ENCODE results near the gene MRPS31. TPM values are rescaled to one million over a fixed set of nuclear protein-coding genes. Genes with fewer than 3 reads are reported as not detected.
"Not testable (repeated sequence)": the region's sequence is repeated elsewhere in the genome, so short reads cannot be mapped to it uniquely, and the experiment has no call there.

MRPS31 gene
- total and polyA plus RNA-seq, 8 donors, result 6.2 to 22.8 (median 8.8) TPM

DNA sequence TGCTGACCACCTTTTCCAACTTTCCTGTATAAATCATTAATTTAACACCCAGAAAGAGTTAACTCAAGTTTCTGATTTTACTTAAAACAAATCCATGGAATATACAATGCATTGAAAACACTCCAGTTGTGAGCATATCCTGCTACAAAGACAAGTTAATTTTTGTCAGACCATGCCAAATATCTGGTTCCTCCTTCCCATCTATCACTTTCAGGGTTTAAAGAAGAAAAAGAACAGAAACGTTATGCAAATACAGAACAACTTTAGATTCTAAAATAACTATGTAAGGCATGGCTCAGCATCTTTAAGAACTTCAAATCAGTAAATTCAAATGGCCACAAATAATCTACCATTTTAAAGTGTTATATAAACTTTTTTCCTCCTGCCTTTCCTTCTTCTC lies 14.9 kb downstream of the MRPS31 start:
- no peak for ATAC-seq
- no peak for DNase-seq
- FAIRE-seq, result no peak
- Histone ChIP-seq H3K9me3 (no peaks in the 10 kb centered on the region), H3K4me3 (no peak overlapping the region), H3K36me3 (peaks cover 0 to 4% (median 3%) of the 10 kb centered on the region in 3 donors), H3K27ac (no peak overlapping the region), H3K4me1 (no peaks in the 10 kb centered on the region), H3K27me3 (no peaks in the 10 kb centered on the region)
- 38 to 48% methylated on average over 1 of the region's 1 CpG for WGBS, 2 donors
- TF ChIP-seq, protein P1, sequence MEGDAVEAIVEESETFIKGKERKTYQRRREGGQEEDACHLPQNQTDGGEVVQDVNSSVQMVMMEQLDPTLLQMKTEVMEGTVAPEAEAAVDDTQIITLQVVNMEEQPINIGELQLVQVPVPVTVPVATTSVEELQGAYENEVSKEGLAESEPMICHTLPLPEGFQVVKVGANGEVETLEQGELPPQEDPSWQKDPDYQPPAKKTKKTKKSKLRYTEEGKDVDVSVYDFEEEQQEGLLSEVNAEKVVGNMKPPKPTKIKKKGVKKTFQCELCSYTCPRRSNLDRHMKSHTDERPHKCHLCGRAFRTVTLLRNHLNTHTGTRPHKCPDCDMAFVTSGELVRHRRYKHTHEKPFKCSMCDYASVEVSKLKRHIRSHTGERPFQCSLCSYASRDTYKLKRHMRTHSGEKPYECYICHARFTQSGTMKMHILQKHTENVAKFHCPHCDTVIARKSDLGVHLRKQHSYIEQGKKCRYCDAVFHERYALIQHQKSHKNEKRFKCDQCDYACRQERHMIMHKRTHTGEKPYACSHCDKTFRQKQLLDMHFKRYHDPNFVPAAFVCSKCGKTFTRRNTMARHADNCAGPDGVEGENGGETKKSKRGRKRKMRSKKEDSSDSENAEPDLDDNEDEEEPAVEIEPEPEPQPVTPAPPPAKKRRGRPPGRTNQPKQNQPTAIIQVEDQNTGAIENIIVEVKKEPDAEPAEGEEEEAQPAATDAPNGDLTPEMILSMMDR (IDR thresholded peaks at IDR 0.05), result no peak
- intact Hi-C loops (cut with DNase I), result no loop called here

DNA sequence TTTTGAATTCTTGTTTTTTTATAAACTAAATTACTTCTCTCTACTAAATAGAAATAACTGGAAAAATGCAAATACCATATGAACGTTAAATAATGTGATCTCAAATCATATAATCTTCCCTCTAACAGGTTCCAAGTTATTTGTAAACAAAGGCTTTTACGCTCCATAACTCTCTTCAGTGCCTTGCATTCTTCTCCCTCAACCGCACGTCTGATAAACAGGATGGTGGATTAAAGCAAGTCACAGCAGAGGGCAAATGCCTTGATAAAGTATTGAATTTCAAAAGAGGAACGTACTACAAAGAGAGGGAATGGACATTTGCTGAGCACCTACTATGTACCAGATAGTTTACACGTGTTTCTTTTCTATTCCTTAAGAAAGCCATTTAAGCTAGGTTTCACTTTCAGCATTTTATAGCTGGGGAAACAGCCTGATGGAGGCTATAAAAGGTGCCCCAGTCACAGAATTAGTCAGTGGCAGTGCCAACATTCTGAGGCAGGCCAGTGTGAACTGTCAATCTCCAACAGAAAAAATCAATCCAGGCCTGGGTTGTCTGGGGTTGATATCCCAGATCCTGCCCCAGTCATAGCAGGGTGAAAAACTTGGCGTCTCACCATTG lies 15.8 kb downstream of the MRPS31 start:
- FAIRE-seq (no peak), DNase-seq (no peak), ATAC-seq (peak in 1 of 4 donors; percentile 44)
- Histone ChIP-seq H3K4me1 (no peaks in the 10 kb centered on the region), H3K4me3 (no peak overlapping the region), H3K36me3 (peaks cover 0 to 4% (median 3%) of the 10 kb centered on the region in 3 donors), H3K27me3 (no peaks in the 10 kb centered on the region), H3K9me3 (no peaks in the 10 kb centered on the region), H3K27ac (no peak overlapping the region)
- WGBS, 2 donors, result 68 to 71% methylated on average over 7 of the region's 7 CpGs
- intact Hi-C loops (cut with DNase I), result no loop called here
- TF ChIP-seq, protein P1 (IDR thresholded peaks at IDR 0.05), result no peak

DNA sequence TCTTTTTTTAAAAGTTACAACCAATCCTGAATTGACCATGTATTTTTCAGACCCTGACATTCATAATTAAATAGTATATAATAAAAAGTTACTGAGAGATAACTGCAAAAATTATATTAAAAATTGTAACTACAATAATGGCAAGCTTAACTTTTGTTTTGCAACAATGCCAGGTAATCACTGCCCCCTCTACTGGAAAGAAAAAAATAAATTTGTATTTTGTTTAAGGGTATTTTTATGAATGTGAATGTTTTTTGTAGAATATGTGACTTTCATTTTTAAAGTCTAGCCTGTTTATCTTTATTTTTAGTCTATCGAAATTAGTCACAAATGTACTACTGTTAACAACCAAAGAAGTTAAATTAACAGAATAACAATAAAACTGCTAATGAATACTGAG lies 21.7 kb downstream of the MRPS31 start:
- TF ChIP-seq, protein P1 (IDR thresholded peaks at IDR 0.05), result no peak
- Histone ChIP-seq H3K36me3 (peaks cover 0 to 3% (median 0%) of the 10 kb centered on the region in 3 donors), H3K4me3 (no peak overlapping the region), H3K9me3 (no peaks in the 10 kb centered on the region), H3K27ac (no peak overlapping the region), H3K4me1 (no peaks in the 10 kb centered on the region), H3K27me3 (no peaks in the 10 kb centered on the region)
- FAIRE-seq (peak; percentile 79), DNase-seq (no peak), ATAC-seq (no peak)
- intact Hi-C loops (cut with DNase I), result no loop called here
- WGBS, 2 donors, result 85 to 93% methylated on average over 1 of the region's 1 CpG

DNA sequence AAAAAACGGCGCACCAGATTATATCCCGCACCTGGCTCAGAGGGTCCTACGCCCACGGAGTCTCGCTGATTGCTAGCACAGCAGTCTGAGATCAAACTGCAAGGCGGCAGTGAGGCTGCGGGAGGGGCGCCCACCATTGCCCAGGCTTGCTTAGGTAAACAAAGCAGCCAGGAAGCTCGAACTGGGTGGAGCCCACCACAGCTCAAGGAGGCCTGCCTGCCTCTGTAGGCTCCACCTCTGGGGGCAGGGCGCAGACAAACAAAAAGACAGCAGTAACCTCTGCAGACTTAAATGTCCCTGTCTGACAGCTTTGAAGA lies 35.8 kb downstream of the MRPS31 start:
- H3K9me3 ChIP-seq; H3K27ac ChIP-seq; H3K27me3 ChIP-seq; intact Hi-C loops (cut with DNase I); DNase-seq; FAIRE-seq; H3K4me3 ChIP-seq; H3K4me1 ChIP-seq; H3K36me3 ChIP-seq; ATAC-seq: not testable (repeated sequence)
- 74 to 79% methylated on average over 9 to 11 of the region's 11 CpGs for WGBS, 2 donors

DNA sequence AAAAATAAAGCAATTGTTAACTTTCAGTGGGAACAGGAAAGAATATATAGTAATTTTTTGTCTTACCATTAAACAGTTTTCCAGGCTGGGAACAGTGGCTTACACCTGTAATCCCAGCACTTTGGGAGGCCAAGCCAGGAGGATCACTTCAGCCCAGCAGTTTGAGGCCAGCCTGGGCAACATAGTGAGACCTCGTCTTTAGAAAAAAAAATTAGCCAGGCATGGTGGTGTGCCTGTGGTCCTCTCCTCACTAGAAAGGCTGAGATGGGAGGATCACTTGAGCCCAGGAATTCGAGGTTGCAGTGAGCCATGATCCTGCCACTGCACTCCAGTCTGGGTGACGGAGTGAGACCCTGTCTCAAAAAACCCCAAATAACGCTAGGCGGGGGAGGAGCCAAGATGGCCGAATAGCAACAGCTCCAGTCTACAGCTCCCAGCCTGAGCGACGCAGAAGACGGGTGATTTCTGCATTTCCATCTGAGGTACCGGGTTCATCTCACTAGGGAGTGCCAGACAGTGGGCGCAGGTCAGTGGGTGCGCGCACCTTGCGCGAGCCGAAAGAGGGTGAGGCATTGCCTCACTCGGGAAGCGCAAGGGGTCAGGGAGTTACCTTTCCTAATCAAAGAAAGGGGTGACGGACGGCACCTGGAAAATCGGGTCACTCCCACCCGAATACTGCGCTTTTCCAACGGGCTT lies 36.3 kb downstream of the MRPS31 start:
- H3K36me3 ChIP-seq; FAIRE-seq; H3K27ac ChIP-seq; DNase-seq; H3K4me1 ChIP-seq; H3K9me3 ChIP-seq; H3K27me3 ChIP-seq; H3K4me3 ChIP-seq; intact Hi-C loops (cut with DNase I); ATAC-seq: not testable (repeated sequence)
- WGBS, 2 donors, result 90% methylated on average over 24 of the region's 24 CpGs

DNA sequence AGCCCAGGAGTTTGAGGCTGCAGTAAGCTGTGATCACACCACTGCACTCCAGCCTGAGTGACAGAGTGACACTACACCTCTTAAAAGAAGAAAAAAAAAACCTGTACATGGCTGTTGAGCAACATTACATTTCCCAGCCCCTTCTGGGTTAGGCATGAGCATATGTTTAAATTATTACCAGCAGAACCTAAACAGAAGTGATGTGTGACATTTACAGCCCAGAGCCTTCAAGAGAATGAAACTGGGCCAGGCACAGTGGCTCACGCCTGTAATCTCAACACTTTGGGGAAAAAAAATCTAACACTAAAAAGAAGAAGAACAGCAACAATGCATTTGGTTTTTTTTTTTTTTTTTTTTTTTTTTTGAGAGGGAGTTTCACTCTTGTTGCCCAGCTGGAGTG lies 38.3 kb downstream of the MRPS31 start:
- Histone ChIP-seq H3K27ac (no peak overlapping the region), H3K4me3 (no peak overlapping the region), H3K9me3 (no peaks in the 10 kb centered on the region), H3K4me1 (no peaks in the 10 kb centered on the region), H3K27me3 (no peaks in the 10 kb centered on the region), H3K36me3 (peaks cover 0 to 6% (median 0%) of the 10 kb centered on the region in 3 donors)
- intact Hi-C loops (cut with DNase I), result no loop called here
- FAIRE-seq (no peak), DNase-seq (no peak), ATAC-seq (no peak)
- WGBS, 2 donors, result 100% methylated on average over 1 of the region's 1 CpG
- TF ChIP-seq, protein P1 (IDR thresholded peaks at IDR 0.05), result no peak

Data from pancreas (tissue), 10 donors.